ENCODE measurements around the gene IL1R2. TPM values are rescaled to one million over a fixed set of nuclear protein-coding genes. Genes with fewer than 3 reads are reported as not detected.

IL1R2 gene
- total and polyA plus RNA-seq, 9 of the 15 experiments (the other 6 are each of a cell fraction or from before 2014, with no cell fraction given): 0.13 TPM; not detected in 8

DNA sequence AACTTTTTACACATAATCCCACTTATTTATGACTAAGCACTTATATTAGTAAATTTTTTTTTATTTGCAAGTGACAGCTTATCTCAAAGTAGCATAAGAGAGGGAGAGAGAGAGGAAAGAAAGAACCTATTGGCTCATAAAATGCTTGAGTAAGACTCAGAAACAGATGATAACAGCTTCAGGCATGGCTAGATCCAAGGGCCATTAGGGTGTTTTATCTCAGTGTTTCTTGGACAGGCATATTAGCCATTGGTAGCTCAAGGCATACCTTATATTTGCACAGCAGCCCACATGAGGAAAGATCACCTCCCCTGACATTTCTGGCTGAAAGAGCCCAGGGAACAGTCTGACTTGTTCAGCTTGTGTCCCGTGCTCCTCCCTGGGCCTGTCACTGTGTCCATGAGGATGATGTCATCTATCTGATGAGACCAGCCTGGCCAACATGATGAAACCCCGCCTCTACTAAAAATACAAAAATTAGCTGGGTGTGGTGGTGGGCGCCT lies 64.4 kb downstream of the IL1R2 start (continued):
- TF ChIP-seq, protein P1, sequence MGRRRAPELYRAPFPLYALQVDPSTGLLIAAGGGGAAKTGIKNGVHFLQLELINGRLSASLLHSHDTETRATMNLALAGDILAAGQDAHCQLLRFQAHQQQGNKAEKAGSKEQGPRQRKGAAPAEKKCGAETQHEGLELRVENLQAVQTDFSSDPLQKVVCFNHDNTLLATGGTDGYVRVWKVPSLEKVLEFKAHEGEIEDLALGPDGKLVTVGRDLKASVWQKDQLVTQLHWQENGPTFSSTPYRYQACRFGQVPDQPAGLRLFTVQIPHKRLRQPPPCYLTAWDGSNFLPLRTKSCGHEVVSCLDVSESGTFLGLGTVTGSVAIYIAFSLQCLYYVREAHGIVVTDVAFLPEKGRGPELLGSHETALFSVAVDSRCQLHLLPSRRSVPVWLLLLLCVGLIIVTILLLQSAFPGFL (CRISPR knock-in tag; IDR thresholded peaks at IDR 0.05): no peak
- TF ChIP-seq HDAC1 (IDR thresholded peaks at IDR 0.05) (0 out of 4 replicates have a peak, but pooled peaks of 1 of the 2 experiments have one; percentile 8), JUNB (CRISPR knock-in tag; conservative IDR thresholded peaks at IDR 0.05) (no peak), TCF3 (CRISPR knock-in tag; IDR thresholded peaks at IDR 0.05) (peak; percentile 13; the same call in 1 of the 2 replicates), HIVEP1 (CRISPR knock-in tag; IDR thresholded peaks at IDR 0.05) (no peak), NRF1 (conservative IDR thresholded peaks at IDR 0.05 in 1 of 2, IDR thresholded peaks at IDR 0.05 in 1 of 2) (peak in 1 of 2 experiments; percentile 21; a peak in 1 of 4 replicates), COPS2 (conservative IDR thresholded peaks at IDR 0.05) (no peak), ELF2 (CRISPR knock-in tag; IDR thresholded peaks at IDR 0.05) (no peak), NCOA2 (IDR thresholded peaks at IDR 0.05; ENCODE audit: partially characterized antibody in 2 of 2) (no peak), RFX7 (CRISPR knock-in tag; IDR thresholded peaks at IDR 0.05) (no peak), PHF20 (IDR thresholded peaks at IDR 0.05; ENCODE audit: partially characterized antibody) (no peak), BHLHE40 (IDR thresholded peaks at IDR 0.05; ENCODE audit: low read length) (0 out of 2 replicates have a peak, but pooled peaks have one; percentile 43), C11orf30 (IDR thresholded peaks at IDR 0.05; ENCODE audit: low read depth) (no peak), IRF2 (CRISPR knock-in tag; IDR thresholded peaks at IDR 0.05) (no peak), GTF2E2 (tag; IDR thresholded peaks at IDR 0.05) (no peak), MYC (IDR thresholded peaks at IDR 0.05; ENCODE audit: low read depth, low read length) (no peak), MYC (CRISPR knock-in tag; IDR thresholded peaks at IDR 0.05; ENCODE audit: borderline replicate concordance, low read depth) (no peak), STAG1 (CRISPR knock-in tag; IDR thresholded peaks at IDR 0.05; ENCODE audit: borderline replicate concordance) (no peak), ZNF274 (IDR thresholded peaks at IDR 0.05; ENCODE audit: borderline replicate concordance, low read depth, low read length) (no peak), TCF7 (IDR thresholded peaks at IDR 0.05; ENCODE audit: borderline replicate concordance) (no peak), ZKSCAN8 (CRISPR knock-in tag; IDR thresholded peaks at IDR 0.05) (no peak)
- TF ChIP-seq, protein P2, sequence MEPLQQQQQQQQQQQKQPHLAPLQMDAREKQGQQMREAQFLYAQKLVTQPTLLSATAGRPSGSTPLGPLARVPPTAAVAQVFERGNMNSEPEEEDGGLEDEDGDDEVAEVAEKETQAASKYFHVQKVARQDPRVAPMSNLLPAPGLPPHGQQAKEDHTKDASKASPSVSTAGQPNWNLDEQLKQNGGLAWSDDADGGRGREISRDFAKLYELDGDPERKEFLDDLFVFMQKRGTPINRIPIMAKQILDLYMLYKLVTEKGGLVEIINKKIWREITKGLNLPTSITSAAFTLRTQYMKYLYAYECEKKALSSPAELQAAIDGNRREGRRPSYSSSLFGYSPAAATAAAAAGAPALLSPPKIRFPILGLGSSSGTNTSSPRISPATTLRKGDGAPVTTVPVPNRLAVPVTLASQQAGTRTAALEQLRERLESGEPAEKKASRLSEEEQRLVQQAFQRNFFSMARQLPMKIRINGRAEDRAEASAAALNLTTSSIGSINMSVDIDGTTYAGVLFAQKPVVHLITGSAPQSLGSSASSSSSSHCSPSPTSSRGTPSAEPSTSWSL (CRISPR knock-in tag; IDR thresholded peaks at IDR 0.05; ENCODE audit: borderline replicate concordance): no peak
- TF ChIP-seq, protein P3, sequence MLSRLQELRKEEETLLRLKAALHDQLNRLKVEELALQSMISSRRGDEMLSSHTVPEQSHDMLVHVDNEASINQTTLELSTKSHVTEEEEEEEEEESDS (CRISPR knock-in tag; IDR thresholded peaks at IDR 0.05): no peak
- TF ChIP-seq, protein P4, sequence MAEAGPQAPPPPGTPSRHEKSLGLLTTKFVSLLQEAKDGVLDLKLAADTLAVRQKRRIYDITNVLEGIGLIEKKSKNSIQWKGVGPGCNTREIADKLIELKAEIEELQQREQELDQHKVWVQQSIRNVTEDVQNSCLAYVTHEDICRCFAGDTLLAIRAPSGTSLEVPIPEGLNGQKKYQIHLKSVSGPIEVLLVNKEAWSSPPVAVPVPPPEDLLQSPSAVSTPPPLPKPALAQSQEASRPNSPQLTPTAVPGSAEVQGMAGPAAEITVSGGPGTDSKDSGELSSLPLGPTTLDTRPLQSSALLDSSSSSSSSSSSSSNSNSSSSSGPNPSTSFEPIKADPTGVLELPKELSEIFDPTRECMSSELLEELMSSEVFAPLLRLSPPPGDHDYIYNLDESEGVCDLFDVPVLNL (CRISPR knock-in tag; IDR thresholded peaks at IDR 0.05; ENCODE audit: low read depth): no peak
- TF ChIP-seq, protein P5, sequence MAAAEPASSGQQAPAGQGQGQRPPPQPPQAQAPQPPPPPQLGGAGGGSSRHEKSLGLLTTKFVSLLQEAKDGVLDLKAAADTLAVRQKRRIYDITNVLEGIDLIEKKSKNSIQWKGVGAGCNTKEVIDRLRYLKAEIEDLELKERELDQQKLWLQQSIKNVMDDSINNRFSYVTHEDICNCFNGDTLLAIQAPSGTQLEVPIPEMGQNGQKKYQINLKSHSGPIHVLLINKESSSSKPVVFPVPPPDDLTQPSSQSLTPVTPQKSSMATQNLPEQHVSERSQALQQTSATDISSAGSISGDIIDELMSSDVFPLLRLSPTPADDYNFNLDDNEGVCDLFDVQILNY (CRISPR knock-in tag; IDR thresholded peaks at IDR 0.05): no peak

Data from K562 (cell line).